Inflammatory macrophage treated with lipopolysaccharide for 1 hour (primary cell): Measurements from ENCODE around the gene SCYL3.
"Not testable (repeated sequence)": the region's sequence is repeated elsewhere in the genome, so short reads cannot be mapped to it uniquely, and the experiment has no call there.

Experiments used
- DNase-seq, 2 donors: peaks; one replicate each; pipeline ENCODE4 v3.0.0-alpha.2; 2020 to 2022

Gene SCYL3

DNA sequence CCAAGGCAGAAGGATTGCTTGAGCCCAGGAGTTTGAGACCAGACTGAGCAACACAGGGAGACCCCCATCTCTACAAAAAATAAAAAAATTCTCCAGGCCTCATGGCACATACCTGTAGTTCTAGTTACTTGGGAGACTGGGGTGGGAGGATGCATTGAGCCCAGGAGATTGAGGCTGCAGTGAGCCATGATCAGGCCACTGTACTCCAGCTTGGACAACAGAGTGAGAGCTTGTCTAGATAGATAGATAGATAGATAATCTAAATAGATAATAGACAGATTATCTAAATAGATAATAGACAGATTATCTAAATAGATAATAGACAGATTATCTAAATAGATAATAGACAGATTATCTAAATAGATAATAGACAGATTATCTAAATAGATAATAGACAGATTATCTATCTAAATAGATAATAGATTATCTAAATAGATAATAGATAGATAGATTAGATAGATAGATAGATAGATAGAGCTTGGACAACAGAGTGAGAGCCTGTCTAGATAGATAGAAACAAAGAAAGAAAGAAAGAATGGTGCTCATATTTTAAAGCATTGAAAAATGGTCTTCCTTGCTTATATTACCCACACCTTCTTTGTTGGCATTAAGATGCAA lies 82.2 kb downstream of the SCYL3 start:
- not testable (repeated sequence) for DNase-seq

DNA sequence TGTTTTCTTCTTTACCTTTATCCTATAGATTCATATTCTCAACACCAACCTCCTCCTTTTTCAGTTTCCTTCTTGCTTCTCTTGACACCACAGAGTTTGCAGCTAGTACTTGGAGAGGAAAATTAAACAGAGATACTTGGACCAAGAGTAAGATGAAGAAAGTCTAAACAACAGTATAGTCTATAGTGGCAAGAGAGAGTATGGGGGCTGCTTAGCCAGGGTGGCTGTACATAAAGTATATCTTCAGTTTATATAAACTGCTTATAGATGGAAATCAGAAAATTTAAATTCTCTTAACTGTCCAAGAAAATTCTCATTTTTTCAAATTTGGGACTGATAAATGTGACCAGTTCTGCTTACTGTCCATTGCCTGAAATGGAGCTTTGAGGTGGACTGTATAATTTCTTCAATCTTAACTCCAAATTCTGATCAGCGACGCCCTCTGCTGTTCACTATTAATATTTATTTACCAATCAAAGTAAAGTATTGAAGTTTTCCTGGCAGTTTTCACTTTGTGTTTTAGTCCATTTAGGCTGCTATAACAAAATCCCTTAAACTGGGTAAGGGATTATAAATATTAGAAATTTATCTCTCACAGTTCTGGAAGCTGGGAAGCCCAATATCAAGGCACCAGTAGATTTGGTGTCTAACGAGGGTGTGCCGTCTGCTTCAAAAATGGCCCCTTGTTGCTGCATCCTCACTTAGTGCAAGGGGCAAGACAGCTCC lies 84.2 kb downstream of the SCYL3 start:
- DNase-seq: peak; percentile 29 to 82

- DNase-seq: no peak
Observed at GRCh38 chr1:169804941-169805340, 88.8 kb downstream of the SCYL3 start.

DNA sequence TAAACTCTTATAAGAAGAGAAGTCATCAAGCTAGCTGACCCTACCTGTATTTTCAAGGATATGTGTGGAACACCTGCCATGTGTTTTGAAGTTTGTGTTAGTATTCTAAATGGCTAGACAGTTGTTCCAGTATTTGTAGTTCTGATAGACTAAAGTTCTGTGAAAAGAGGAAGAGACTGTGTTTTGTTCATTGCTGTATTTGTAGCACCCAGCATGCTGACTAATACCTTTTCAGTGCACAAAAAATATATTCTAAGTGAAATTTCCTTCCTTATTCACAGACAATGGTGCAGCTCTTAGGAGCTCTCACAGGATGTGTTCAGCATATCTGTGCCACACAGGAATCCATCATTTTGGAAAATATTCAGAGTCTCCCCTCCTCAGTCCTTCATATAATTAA lies 90.8 kb downstream of the SCYL3 start:
- peak; percentile 13 to 24 for DNase-seq
